Measurements from ENCODE around the gene WDR7.

WDR7 gene

GRCh38 chr18:56890632-56891031, 239.5 kb downstream of the WDR7 start:
- peak; percentile 44 for DNase-seq (ENCODE audit: low spot score)

- no peak for DNase-seq (ENCODE audit: low spot score)
These were observed 240.0 kb downstream of the WDR7 start for GRCh38 chr18:56891116-56891515.

GRCh38 chr18:56891870-56892269, 240.7 kb downstream of the WDR7 start:
- DNase-seq (ENCODE audit: low spot score) = no peak

DNA sequence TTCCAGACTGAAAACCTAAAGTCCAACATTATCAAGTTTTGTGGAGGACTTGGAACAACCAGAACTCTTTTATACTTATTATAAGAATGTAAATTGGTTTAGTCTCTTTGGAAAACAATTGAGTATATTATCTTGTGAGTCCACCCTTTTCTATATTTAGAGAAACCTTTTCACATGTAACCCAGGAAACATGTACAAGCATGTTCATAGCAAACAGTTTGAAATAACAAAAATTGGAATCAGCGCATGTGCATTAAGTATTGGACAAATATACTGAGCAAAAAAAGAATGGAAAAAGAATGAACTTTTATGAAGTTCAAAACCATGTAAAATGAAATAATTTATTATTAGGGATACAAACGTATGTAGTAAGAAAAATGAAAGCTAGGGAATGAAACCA, 246.0 kb downstream of the WDR7 start:
- no peak for DNase-seq (ENCODE audit: low spot score)

DNA sequence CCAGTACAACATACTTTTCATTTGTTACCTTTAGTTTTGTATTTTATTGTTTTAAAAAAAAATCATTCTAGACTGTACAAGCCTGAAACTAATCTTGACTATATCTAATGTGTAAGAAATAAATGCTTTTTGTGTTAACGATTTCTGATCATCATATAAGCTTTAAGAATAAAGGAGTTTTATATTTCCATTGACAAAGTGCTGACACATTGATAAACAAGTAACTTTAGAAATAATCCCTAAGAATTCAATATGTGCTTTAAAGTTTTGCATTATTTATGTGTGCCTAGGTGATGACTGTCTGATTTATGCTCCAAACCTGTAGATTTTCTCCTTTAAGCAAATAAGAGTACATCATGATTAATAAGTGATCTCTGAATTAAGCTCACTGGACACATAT, 248.5 kb downstream of the WDR7 start:
- DNase-seq (ENCODE audit: low spot score) = no peak

DNA sequence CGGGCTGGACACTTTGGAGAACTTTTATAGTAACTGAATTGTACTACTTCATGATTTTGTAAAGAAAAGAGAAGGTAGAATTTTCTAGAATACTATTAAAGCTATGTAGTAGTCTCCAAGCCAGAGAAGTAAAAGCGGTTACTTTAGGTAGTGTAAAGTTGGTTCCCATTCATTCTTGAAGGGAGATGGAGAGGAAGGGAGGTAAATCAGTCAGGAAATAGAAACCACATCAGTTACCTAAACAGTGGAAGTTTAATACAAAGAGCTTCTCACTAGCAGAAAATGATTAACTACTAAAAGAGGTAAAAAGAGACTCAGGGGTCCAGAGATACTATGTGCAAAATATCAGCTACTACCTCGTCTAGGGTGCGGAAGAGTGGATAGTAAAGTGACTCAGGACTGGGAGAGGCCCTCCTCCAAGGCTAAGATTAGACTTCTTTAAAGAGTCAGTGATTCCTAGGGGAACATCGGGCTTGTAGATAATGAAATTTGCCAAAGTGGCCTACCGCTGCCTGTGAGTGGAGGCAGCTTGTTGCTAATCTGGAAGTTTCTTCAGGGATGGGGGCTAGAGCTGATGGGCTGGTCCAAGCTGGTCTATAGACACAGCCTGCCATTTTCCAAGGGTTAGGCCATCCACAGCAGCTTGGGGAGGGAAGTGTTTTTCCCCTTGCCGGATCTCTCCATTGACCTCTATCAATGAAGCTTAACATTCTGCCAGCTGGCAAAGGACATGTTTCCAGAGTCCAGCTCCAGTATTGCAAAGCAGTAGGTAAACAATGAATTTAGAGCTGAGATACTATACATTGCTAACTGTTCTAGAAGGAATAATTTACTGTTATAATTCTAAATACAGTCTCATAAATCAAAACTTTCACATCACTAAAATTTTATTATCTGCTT, 249.3 kb downstream of the WDR7 start:
- DNase-seq (ENCODE audit: low spot score) = no peak

- DNase-seq (ENCODE audit: low spot score) = no peak
These were observed 250.8 kb downstream of the WDR7 start for GRCh38 chr18:56901919-56902318.

DNA sequence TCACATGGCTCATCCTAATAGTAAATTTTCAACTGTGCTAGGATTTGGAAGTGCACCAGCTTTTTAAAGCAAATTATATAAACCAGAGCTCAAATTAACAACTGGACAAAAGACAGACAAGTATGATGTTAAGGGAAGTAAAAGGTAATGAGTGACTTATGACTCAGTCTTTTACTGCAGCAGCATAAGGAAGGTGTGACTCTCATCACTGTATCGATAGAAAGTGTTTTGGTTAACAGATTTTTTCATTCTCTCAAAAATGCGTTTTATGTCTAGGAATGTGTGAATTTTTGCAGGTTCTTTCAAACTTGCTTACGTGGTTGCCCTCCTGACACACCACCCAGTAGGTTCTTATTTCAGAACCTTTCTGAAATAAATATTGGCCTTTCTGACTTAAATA, 251.5 kb downstream of the WDR7 start:
- DNase-seq (ENCODE audit: low spot score) = no peak

GRCh38 chr18:56903686-56904085, 252.5 kb downstream of the WDR7 start:
- no peak for DNase-seq (ENCODE audit: low spot score)

- no peak for DNase-seq (ENCODE audit: low spot score)
These were observed 256.6 kb downstream of the WDR7 start for GRCh38 chr18:56907771-56908170.

DNA sequence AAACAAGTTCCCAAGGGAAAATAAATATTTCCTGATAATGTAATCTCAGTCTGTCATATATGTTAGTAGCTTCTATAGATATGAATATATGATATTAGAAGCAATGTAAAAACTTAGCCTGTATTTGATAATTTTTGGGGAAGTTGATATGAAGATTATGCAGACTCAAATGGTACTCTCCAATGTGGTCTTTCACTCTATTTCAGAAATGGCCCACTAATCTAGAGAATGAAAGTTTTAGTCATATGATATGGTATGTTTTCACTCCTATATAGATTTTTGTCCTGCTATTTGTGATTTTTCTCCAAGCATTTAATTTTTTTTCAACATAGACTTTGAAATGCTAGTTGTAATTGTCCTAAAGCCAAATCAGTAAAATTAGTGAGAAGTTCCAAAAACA, 259.1 kb downstream of the WDR7 start:
- no peak for DNase-seq (ENCODE audit: low spot score)

GRCh38 chr18:56910967-56911366, 259.8 kb downstream of the WDR7 start:
- DNase-seq (ENCODE audit: low spot score) = no peak

- DNase-seq (ENCODE audit: low spot score) = no peak
These were observed 262.8 kb downstream of the WDR7 start for GRCh38 chr18:56913941-56914340.

GRCh38 chr18:56919190-56919589, 268.0 kb downstream of the WDR7 start:
- DNase-seq (ENCODE audit: low spot score) = no peak

DNA sequence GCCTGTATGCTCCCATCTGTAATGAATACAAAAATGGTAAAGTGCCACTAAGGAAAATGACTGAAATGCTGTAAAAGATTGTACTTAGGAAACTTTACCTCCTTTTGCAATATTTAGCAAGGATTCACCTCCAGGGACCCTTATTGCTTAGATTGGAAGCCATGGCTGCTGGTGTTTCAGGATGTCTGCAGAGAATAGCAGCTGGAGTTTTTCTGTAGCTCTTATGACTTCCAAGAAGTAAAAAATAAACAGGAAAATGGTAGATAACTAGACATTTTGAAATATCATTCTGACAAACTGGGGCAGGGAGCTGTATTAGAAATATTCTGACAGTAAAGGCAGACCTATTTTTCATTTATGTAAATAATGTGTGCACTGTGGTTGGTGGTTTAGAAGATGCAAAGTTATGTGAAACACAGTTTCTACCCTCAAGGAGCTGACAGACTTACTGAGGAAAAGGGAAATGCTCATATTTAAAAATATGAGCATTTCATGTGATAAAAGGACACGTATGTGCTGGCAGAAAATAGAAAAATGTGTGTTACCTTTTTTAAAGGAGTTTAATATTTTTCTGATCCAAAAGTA, 270.8 kb downstream of the WDR7 start:
- DNase-seq (ENCODE audit: low spot score) = no peak

DNA sequence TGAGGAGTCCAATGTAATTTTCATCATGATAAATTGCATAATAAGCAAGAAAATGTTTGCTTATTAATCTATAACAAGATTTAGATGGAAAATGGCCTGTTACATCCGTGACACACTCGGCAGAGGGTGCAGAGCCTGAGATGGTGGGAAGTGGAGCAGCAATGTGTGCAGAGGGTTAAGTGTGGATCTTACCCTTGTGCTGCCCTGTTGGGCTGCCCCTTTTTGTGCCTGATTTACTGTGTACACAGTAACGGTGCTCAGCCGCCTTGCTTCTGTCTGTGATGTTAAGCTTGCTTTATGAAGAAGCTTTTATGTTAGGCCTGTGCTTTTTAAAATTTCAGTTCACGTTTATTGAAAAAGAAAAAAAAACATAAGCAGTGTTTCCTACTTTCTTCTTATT, 275.6 kb downstream of the WDR7 start:
- DNase-seq (ENCODE audit: low spot score) = no peak

DNA sequence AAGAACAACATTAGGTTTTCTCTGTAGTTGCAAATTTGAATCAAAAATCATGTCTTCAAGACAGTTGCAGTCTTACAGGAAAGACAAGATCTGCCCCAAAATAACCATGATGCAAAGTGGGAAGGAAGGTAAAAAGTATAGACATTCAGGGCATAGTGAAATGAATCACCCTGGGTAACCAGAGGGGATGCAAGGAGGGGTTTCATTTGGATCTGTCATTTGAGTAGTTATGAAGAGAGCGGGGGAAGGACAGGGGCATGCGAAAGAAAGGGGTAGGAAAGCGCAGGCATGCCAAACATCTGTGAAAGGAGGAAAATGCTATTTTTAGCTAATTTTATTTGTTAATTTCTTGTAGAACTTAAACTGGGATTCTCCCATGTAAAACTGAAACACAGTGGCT, 276.6 kb downstream of the WDR7 start:
- no peak for DNase-seq (ENCODE audit: low spot score)

- DNase-seq (ENCODE audit: low spot score) = no peak
These were observed 278.7 kb downstream of the WDR7 start for GRCh38 chr18:56929886-56930285.

DNA sequence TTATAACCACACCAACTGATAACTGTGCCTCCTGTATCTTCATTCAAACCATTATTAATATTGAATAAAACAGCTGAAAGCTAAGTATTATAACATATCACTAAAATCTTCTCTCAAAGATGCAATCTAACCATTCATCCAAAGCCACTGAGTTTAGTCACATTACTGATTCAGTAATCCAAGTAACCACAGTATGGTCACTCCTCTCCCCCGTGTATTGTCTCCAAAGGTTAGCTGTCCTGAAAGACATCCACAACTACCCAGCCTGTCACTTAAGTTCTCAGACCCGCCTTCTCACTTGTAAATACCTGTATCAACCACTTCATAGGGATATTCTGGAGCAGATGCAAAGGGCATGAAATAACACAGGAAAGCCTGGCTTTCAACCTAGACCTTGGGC, 282.3 kb downstream of the WDR7 start:
- DNase-seq (ENCODE audit: low spot score) = no peak

GRCh38 chr18:56934131-56934530, 283.0 kb downstream of the WDR7 start:
- DNase-seq (ENCODE audit: low spot score) = no peak

GRCh38 chr18:56934906-56935305, 283.7 kb downstream of the WDR7 start:
- DNase-seq (ENCODE audit: low spot score) = no peak

- DNase-seq (ENCODE audit: low spot score) = no peak
These were observed 284.4 kb downstream of the WDR7 start for GRCh38 chr18:56935434-56936040.

DNA sequence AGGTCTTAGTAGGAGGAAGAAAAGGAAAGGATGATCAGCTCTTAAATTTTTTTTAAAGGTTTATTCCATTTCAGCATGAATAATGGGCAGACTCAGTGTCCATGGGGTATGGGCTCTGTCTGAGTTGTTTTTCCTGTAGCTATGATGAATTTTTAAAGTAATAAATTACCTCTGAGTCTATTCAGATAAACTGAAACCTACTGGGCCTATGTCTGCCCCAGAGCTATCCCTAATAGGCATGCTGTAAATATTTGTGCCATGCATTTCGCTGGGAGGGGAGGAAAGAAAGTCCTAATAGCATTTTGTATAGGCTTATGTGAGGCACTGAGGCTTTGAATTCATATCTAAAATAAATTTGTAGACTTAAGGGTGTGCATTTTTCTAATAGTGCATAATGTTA, 285.3 kb downstream of the WDR7 start:
- no peak for DNase-seq (ENCODE audit: low spot score)

Data from hepatic stellate cell (primary cell).